Ovary (tissue), 9 donors: ENCODE measurements around the gene SPATA19. TPM values are rescaled to one million over a fixed set of nuclear protein-coding genes. Genes with fewer than 3 reads are reported as not detected.

Source experiments
- DNase-seq, 5 donors: peaks; one replicate each; pipeline ENCODE4 v3.0.0-alpha.2; 2019 to 2020
- H3K27ac ChIP-seq, 2 donors: fragments of 200-600 bp; one replicate each; pipeline versions ENCODE4 v1.5.1 to v1.8.0; 2019 to 2022
- H3K27me3 ChIP-seq: fragments of 200-600 bp; one replicate; pipeline ENCODE4 v1.8.0; 2022
- H3K36me3 ChIP-seq: fragments of 200-600 bp; sonication (generic); one replicate; pipeline ENCODE4 v1.5.1; 2019
- H3K4me1 ChIP-seq: one replicate; pipeline ENCODE4 v1.8.1; 2013; ENCODE audit warnings: mild to moderate bottlenecking, moderate library complexity; ENCODE audit not compliant: insufficient read depth
- H3K4me3 ChIP-seq: fragments of 200-600 bp; sonication (generic); one replicate; pipeline ENCODE4 v1.5.1; 2017
- H3K9me3 ChIP-seq, 2 donors: fragments of 200-600 bp in 1 of 2; sonication (generic) in 1 of 2; one replicate each; pipeline versions ENCODE4 v1.5.1 to v1.8.1; 2013 to 2019; ENCODE audit warnings: mild to moderate bottlenecking in 1 of 2, moderate library complexity in 1 of 2
- CTCF ChIP-seq, 3 donors: fragments of 450-650 bp in 2 of 3; fragments of 200-600 bp in 1 of 3; IDR thresholded peaks; one replicate each; pipeline versions ENCODE4 v1.5.1 to v1.8.0; 2016 to 2022; ENCODE audit warnings: antibody characterized with exemption in 3 of 3, mild to moderate bottlenecking in 1 of 3
- EP300 ChIP-seq: sonication (generic); formaldehyde crosslinking; IDR thresholded peaks from one replicate; pipeline ENCODE4 v1.6.1; 2017; ENCODE audit warnings: antibody characterized with exemption
- POLR2A ChIP-seq: fragments of 450-650 bp; IDR thresholded peaks from one replicate; pipeline ENCODE4 v1.6.1; 2017; ENCODE audit warnings: antibody characterized with exemption, mild to moderate bottlenecking, moderate library complexity
- WGBS, 3 donors: extraction: QIAGEN DNeasy Blood & Tissue Kit in 1 of 3; methylation state at CpG; one replicate each; pipeline versions ENCODE4 v1.1.5 to v1.1.7; 2013 to 2017; 5-methylcytosine and 5-hydroxymethylcytosine counted together
- intact Hi-C, 4 donors: fragments of 100-400 bp; cut with DNase I; formaldehyde crosslinking; loops; one replicate each; pipeline versions ENCODE4 v1.11.0 to v1.15.1; 2022 to 2023
- polyA plus RNA-seq, 2 donors: library from polyadenylated mRNA; stranded (reverse); fragments of 200-250 nt in 1 of 2; fragments of 350-450 nt in 1 of 2; fragmentation: Illumina TruSeq in 1 of 2; extraction: RNeasy Lipid Tissue Mini Kit (QIAGEN cat#74804) in 1 of 2; gene quantifications; one replicate each; pipeline ENCODE4 v1.2.3, GENCODE V29; 2013 to 2014
- total RNA-seq, 7 donors: library from RNA; depleted of rRNA in 2 of 7; stranded (reverse); fragments of >200 nt in 2 of 7; fragmentation: NEBNext Ultra II Directional in 3 of 7; extraction: Animal tissue kit (Norgen Biotek cat#: 25700) in 3 of 7; gene quantifications; one replicate each; pipeline versions ENCODE4 v1.1.0 to v1.2.4, GENCODE V29; 2016 to 2023
- donor health status: DM: no; HTN: no; CAD: no; lungs with moderate emphysema.
- donor health status: DM: no; HTN: no; CAD: no.
- donor health status: Bipolar disorder and iron deficiency.
- donor health status: DM: yes; HTN: yes; CAD: no.
- donor health status: DM: no; HTN: no; CAD: no.
- donor health status: DM: yes; HTN: yes; CAD: no.

Gene SPATA19
- total and polyA plus RNA-seq, 9 donors: not detected

- intact Hi-C loops: no loop called here
- Histone ChIP-seq H3K4me1 (no peaks in the 10 kb centered on the region), H3K36me3 (no peaks in the 10 kb centered on the region), H3K4me3 (no peak overlapping the region), H3K27me3 (no peaks in the 10 kb centered on the region), H3K27ac (no peak overlapping the region), H3K9me3 (no peaks in the 10 kb centered on the region)
- WGBS, 3 donors: 59 to 66% (median 64%) methylated on average over 12 of the region's 12 CpGs
- DNase-seq: no peak
- TF ChIP-seq EP300: no peak
- no peak for TF ChIP-seq CTCF (IDR thresholded peaks at IDR 0.05)
- TF ChIP-seq POLR2A: no peak
These were observed 3.9 kb downstream of the SPATA19 start for GRCh38 chr11:133841279-133842043.

GRCh38 chr11:133840479-133840941, 4.8 kb downstream of the SPATA19 start:
- no peaks in the 10 kb centered on the region for H3K4me1 ChIP-seq
- no peaks in the 10 kb centered on the region for H3K36me3 ChIP-seq
- intact Hi-C loops: no loop called here
- no peak overlapping the region for H3K27ac ChIP-seq
- TF ChIP-seq EP300 (no peak), CTCF (IDR thresholded peaks at IDR 0.05) (no peak), POLR2A (no peak)
- H3K27me3 ChIP-seq: no peaks in the 10 kb centered on the region
- WGBS, 3 donors: 85 to 88% (median 85%) methylated on average over 7 of the region's 7 CpGs
- no peak for DNase-seq
- H3K9me3 ChIP-seq: no peaks in the 10 kb centered on the region
- H3K4me3 ChIP-seq: no peak overlapping the region

- Histone ChIP-seq H3K4me1 (no peaks in the 10 kb centered on the region), H3K9me3 (no peaks in the 10 kb centered on the region), H3K36me3 (no peaks in the 10 kb centered on the region), H3K27ac (no peak overlapping the region), H3K4me3 (no peak overlapping the region), H3K27me3 (no peaks in the 10 kb centered on the region)
- TF ChIP-seq POLR2A (no peak), CTCF (IDR thresholded peaks at IDR 0.05) (no peak), EP300 (no peak)
- intact Hi-C loops: no loop called here
- 52% methylated on average over 12 of the region's 12 CpGs for WGBS, 3 donors
- no peak for DNase-seq
These were observed 9.4 kb downstream of the SPATA19 start for GRCh38 chr11:133835593-133836548.

- TF ChIP-seq POLR2A: no peak
- TF ChIP-seq EP300: no peak
- no peak for TF ChIP-seq CTCF (IDR thresholded peaks at IDR 0.05)
- no peaks in the 10 kb centered on the region for H3K36me3 ChIP-seq
- no peak for DNase-seq
- no peaks in the 10 kb centered on the region for H3K9me3 ChIP-seq
- intact Hi-C loops: no loop called here
- H3K4me1 ChIP-seq: no peaks in the 10 kb centered on the region
- no peaks in the 10 kb centered on the region for H3K27me3 ChIP-seq
- H3K4me3 ChIP-seq: no peak overlapping the region
- WGBS, 3 donors: 40 to 42% (median 40%) methylated on average over 11 of the region's 11 CpGs
- no peak overlapping the region for H3K27ac ChIP-seq
These were observed 10.4 kb downstream of the SPATA19 start for GRCh38 chr11:133834682-133835592.
